ENCODE measurements around the gene PIAS2.
"Not testable (repeated sequence)": the region's sequence is repeated elsewhere in the genome, so short reads cannot be mapped to it uniquely, and the experiment has no call there.

PIAS2 gene

GRCh38 chr18:46832422-46832821 lies 84.9 kb downstream of the PIAS2 start:
- DNase-seq (ENCODE audit: low read depth): not testable (repeated sequence)

DNA sequence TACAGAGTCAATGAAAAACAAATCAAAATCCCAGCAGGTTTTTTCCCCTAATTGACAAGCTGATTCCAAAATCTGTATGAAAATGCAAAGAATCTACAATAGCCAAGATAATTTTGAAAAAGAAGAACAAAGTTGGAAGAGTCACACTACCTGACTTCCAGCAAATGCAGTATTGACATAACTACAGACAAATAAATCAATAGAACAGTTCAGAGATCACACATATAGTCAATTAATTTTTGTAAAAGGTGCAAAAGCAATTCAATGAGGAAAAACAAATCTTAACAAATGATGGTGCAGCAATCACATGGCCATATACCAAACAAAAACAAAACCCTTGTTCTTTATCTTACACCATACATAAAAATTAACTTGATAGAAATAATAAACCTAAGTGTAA lies 85.9 kb downstream of the PIAS2 start:
- no peak for DNase-seq (ENCODE audit: low read depth)

DNA sequence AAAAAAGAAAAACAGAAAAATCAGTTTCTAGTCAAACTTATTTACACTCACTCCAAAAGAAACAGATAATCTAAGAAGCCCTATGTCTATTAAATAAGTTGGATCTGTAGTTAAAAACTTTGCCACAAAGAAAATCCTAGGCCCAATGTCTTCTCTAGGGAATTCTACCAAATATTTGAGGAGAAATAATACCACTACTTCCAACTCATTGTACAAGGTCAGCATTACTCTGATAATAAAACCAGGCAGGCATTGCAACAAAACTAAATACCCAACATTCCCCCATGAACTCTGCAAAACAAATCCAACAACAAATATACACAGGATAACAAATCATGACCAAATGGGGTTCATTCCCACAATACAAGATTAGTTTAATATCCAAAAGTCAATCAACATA lies 86.7 kb downstream of the PIAS2 start:
- DNase-seq (ENCODE audit: low read depth): no peak

DNA sequence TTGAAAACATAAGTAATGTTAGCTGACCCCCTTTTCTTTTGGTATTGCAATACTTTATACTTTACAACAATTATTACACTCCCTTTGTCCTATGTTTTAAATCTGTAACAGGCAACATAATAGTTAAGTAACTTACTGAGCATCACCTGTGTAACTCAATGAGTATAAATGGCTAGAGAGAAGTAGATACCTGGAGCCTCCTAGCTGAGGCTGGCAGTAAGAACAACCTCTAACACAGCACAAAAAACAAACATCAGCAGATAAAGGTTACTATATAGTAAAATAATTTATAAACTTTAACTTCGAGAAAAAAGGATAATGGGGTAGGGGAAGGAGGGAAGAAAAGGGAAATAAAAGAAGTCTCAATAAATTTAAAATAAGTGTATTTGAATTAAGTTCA lies 87.4 kb downstream of the PIAS2 start:
- DNase-seq (ENCODE audit: low read depth): no peak

DNA sequence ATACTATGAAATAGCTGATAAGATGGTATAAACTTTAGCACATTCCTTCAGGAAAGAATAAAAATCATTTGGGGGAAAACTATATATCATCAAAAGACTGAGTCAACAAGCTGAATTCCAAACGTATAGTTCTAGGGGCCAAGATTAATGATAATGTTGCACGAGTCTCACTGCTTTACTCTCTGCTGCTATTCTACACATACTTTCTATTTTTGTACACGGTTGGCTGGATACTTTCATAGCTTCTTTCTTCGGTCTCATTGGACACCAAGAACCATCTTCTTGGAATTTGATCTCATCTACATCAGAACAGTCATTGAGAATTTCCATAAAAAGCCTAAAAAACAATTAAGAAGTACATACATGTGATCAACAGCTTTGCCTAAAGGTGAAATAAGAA lies 87.8 kb downstream of the PIAS2 start:
- no peak for DNase-seq (ENCODE audit: low read depth)

DNA sequence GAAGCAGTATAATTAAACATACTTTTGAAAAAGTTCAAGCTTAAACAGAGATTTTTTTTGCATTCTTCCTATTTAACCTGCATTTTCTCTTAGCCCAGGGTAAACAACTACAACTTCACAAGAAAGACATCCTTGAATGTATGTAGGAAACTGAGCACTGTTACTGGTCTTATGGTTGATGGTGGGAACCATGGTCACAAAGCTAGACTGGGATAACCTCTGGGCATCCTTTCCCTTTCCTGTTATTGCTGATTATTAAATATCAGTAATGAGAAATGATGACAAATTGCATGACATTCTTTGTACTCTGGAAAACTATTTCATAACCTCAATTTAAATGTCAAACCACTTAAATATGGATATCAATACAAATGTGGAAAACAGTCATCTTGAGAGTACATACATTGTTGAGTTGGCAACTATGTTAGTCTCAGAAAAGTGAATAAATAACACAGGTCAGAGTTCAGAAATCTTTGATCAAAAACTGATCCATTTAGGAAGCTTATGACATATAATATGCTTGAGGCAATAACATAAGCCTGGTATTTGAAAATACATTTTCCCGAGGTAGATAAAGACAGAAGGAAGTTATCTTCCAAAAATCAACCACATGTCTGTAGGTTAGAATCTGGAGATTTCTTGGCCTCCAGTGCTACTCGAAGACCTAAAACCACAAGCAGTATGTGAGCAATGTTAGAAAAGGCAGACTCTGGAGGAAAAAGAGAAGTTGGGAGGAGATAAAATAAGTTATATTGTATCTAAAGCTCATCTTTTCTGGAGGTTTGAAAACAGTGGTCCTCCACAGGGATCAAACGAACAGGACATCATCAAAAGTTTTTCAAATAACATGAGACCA lies 95.2 kb downstream of the PIAS2 start:
- DNase-seq (ENCODE audit: low read depth): no peak

DNA sequence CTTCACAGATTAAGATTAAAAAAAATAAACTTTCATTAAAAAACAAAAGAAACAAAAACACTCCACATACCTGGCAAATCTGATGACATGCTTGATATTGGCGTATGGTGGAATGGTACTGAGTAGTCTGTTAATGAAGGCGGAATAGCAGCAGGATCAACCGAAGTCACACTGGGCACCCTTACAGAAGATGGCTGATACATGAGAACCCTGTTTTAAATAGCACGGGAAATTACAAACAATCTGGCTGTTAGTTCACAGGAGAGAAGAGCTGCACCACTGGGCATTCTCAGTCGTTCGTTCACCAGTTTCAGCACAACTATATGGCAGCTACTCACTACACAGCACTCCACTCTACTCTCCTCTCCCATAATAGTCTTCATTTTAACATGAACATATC lies 96.4 kb downstream of the PIAS2 start:
- DNase-seq (ENCODE audit: low read depth): no peak

GRCh38 chr18:46815661-46816060 lies 101.6 kb downstream of the PIAS2 start:
- no peak for DNase-seq (ENCODE audit: low read depth)

DNA sequence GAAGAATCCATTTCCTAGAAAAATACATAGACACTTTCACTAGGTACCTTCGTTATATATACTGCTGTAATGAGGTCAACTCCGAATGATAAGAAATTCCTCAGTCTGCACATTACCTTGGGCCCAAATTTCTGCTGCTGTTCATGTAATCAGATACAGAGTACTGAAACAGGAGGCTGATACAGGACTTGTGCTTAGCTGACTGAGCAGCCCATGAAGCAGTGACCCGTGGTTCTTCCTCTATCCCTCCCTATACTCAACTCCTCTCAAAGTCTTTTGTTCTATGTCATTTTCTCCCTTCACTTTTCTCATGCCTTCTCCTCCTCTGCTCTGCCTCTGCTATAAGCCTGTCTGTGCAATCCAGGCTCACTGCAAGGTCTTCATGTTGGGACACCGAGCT lies 102.9 kb downstream of the PIAS2 start:
- DNase-seq (ENCODE audit: low read depth): no peak

GRCh38 chr18:46812311-46812710 lies 105.0 kb downstream of the PIAS2 start:
- DNase-seq (ENCODE audit: low read depth): no peak

DNA sequence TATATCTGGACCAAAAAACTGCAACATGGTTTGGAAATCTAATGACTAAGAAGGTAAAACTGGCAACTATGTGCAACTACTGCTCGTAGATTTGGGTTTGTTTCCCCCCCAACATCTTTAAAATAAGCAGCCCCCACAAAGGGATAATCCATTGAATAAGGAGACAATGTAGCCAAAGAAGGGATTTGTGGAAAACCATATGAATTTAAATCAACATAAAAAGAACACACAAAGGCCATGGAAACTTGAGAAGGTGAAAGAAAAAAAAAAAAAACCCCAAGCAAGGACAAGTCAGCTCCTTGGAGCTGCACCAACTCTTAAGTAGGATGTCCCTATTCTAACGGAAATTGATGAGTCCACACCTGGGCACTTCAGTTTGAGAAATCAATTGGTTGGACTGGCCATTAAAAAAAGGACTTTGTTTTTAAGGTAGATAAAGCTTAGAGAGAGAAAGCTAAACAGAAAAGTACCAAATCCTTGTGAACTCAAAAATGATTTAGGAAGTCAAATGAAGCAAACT lies 106.8 kb downstream of the PIAS2 start:
- DNase-seq (ENCODE audit: low read depth): no peak

- DNase-seq (ENCODE audit: low read depth): no peak
These were observed 108.2 kb downstream of the PIAS2 start for GRCh38 chr18:46809145-46809544.

- not testable (repeated sequence) for DNase-seq (ENCODE audit: low read depth)
These were observed 121.4 kb downstream of the PIAS2 start for GRCh38 chr18:46795945-46796344.

DNA sequence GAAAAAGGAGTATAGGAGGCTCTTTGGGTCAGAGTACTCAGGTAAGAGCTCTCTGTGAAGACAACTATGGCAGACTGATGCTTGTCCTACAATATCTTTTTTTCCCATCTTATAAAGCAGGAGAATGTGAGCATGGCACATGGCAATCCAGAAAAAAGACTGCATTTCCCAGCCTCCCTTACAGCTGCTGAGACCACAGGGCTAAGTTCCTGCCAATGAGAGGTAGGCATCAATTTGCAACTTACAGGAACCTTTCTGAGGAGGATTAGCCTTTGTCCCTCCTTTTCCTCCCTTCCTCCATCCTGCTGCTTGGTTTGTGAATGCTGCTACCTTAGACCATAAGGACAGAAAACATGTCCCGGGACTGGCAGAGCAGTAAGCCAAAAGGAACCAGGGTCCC lies 122.7 kb downstream of the PIAS2 start:
- no peak for DNase-seq (ENCODE audit: low read depth)

GRCh38 chr18:46793565-46793964 lies 123.7 kb downstream of the PIAS2 start:
- DNase-seq (ENCODE audit: low read depth): no peak

DNA sequence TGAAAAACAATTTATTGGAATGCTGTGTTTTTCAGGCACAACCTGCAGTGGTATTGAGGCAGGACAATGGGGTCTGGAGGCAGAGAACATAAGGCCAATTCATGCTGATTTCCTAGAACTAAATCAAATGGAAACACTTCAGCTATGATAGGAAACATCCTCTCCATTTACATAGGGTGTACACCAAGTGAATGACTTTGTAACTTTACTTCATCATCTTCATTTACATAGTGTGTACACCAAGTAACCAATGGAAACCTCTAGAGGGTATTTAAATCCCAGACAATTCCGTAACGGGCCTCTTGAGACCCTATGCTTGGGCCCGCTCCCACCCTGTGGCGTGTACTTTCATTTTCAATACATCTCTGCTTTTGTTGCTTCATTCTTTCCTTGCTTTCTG lies 128.2 kb downstream of the PIAS2 start:
- no peak for DNase-seq (ENCODE audit: low read depth)

- no peak for DNase-seq (ENCODE audit: low read depth)
These were observed 129.6 kb downstream of the PIAS2 start for GRCh38 chr18:46787674-46788073.

DNA sequence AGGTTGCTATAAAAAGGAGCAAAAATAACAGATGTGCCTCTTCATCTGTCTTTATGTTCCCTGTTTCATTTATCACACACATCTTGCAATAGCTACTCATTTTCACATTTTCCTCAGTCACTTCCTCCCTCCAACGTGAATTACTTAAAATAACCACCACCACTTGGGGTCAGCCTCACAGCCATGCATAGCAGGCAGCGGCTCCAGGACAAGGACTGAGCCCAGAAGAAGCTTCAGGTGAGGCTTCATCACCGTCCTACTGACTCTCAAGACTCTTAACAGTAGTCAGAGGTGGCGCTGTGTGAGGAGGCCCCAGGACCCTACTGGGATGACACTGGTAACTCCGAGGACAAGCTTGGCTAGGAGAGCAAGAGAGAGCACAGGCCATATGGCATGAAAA lies 144.9 kb downstream of the PIAS2 start:
- no peak for DNase-seq (ENCODE audit: low read depth)

DNA sequence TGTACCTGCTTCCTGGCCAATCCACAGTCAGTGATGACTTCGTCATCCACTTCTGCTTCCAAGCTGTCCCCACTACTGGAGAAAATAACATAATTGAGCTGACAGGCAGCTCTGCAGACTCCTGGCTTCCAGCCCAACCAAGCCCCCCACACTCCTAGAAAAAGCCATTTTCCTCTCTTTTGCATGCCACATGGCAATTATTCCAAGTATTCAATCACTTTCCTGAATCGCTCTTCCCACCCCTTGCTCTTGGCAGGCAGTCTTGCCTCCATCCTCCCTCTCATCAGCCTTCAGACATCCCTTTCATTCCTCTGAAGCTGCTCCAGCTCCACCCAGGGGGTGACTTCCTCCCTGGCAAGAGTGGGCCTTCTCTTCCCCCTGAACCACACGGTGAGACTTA lies 146.2 kb downstream of the PIAS2 start:
- no peak for DNase-seq (ENCODE audit: low read depth)

DNA sequence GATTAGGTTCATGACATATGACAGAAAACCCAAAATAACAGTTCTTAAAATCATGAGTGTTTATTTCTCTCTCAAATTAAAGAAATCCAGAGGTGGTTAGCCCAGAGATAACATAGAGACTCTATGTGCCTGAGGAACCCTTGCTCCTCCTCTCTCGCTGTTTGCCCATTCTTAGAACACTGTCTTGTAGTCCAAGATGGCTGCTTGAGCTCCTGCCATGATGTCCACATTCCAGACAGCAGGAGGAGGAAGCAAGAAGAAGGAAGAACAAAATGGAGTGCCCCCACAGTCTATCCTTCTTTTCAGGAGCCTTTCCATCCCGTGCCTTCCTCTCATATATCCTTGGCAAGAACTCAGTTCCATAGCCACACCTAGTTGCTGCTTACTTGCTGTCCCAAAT lies 146.6 kb downstream of the PIAS2 start:
- DNase-seq (ENCODE audit: low read depth): no peak

- no peak for DNase-seq (ENCODE audit: low read depth)
These were observed 149.0 kb downstream of the PIAS2 start for GRCh38 chr18:46768166-46768921.

DNA sequence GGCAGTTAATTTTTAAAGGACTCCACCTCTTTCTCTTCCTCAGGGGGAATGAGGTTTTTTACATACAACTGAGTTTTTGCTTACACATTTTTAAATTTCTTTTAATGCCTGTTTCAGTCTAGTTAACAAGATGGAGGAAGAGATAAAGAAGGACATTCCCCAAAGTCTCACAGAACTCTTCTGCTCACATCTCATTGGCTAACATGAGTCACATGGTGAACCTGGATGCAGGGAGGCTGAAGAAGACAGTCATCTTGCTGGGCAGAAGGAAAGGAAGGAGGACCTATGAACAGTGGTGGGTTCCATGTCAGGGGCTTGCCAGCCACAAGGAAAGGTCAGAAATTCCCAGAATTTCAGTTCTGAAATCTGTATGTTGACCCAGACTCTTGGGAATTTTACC lies 150.1 kb downstream of the PIAS2 start:
- DNase-seq (ENCODE audit: low read depth): no peak

- DNase-seq (ENCODE audit: low read depth): no peak
These were observed 152.7 kb downstream of the PIAS2 start for GRCh38 chr18:46764586-46764985.
